ENCODE data around the gene OR8B8.

The OR8B8 gene

DNA sequence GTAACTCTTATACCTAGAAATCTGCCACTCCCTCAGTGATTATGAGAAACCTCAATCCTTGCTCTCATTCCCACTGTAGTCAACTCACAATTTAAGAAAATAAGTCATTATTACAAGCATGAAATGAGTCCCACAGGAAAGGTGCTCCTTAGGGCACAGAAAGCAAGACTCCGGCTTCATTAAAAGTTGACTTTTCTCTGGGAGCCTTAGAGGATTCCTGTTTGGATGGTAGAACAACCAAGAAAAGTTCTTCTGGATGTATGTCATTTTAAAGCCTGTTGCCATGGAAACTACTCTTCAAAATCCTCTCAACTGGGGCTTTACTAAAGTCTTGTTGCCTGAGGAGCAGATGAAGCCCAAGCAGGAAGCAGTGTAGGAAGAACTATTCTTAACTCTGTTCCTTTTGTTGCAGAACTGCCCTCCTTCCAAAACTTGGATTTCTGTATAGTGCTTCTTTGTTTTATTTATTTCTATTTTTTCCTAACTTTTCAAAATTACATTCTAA, at the start of gene OR8B8:
Gene OR8B8, minus strand, starts transcription at position 51 of the 505 bp plus-strand sequence. CDS start 4,611 bp downstream, outside the sequence.
- H3K36me3 ChIP-seq (ENCODE audit: control insufficient read depth in 1 of 2, insufficient read depth in 2 of 2, low read length in 2 of 2): no peaks in the 10 kb centered on the region
- H3K4me3 ChIP-seq (ENCODE audit: low read depth in 1 of 2, low read length in 2 of 2): no peak within 1 kb of the TSS
- no peak within 1 kb of the TSS for H3K27ac ChIP-seq (ENCODE audit: low read depth, low read length)
- no peak within 1 kb of the TSS for H3K9ac ChIP-seq (ENCODE audit: low read depth in 1 of 2, low read length in 2 of 2)
- H3K27me3 ChIP-seq (ENCODE audit: control insufficient read depth in 1 of 2, insufficient read depth in 2 of 2, low read length in 2 of 2): no peaks in the 10 kb centered on the region
- H3K9me3 ChIP-seq (ENCODE audit: control insufficient read depth in 1 of 2, low read length in 2 of 2): no peaks in the 10 kb centered on the region
- no peaks in the 10 kb centered on the region for H3K4me1 ChIP-seq (ENCODE audit: control insufficient read depth in 1 of 2, insufficient read depth in 2 of 2, low read length in 2 of 2)

DNA sequence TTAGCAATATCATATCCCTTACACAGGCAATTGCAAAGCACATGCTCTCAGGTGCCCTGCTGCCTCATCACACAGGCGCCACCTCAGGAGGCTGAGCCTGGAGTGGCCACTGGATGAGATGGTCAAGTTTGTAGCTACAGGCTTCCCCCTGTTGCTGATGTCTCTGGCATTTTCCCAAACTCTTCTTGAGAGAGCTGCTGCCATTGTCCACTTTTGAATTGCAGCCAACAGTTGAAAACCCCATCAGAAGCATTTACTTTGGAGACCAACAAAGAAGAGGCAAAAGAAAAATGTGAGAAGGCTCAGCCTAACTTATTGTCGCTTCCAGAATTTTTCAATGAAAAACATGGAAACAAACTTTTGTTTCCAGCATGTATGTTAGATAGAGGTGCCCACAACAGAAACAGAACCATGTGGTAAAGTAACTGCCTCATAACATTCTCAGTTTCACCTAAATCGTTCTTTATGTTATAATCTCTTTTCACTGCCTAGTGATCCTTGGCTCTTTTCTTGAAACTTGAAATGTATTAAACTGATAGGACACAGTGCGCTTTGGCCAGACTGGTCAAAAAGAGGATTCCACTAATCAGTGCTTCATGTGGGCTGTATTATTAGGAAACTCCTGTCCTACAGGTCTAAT, 47.6 kb upstream of the OR8B8 start:
- no peaks in the 10 kb centered on the region for H3K27me3 ChIP-seq (ENCODE audit: control insufficient read depth in 1 of 2, insufficient read depth in 2 of 2, low read length in 2 of 2)
- no peak overlapping the region for H3K4me3 ChIP-seq (ENCODE audit: low read depth in 1 of 2, low read length in 2 of 2)
- H3K4me1 ChIP-seq (ENCODE audit: control insufficient read depth in 1 of 2, insufficient read depth in 2 of 2, low read length in 2 of 2): no peaks in the 10 kb centered on the region
- H3K27ac ChIP-seq (ENCODE audit: low read depth, low read length): no peak overlapping the region
- no peak overlapping the region for H3K9ac ChIP-seq (ENCODE audit: low read depth in 1 of 2, low read length in 2 of 2)
- H3K9me3 ChIP-seq (ENCODE audit: control insufficient read depth in 1 of 2, low read length in 2 of 2): no peaks in the 10 kb centered on the region
- no peaks in the 10 kb centered on the region for H3K36me3 ChIP-seq (ENCODE audit: control insufficient read depth in 1 of 2, insufficient read depth in 2 of 2, low read length in 2 of 2)

- Histone ChIP-seq H3K4me3 (ENCODE audit: low read depth in 1 of 2, low read length in 2 of 2) (no peak overlapping the region), H3K9ac (ENCODE audit: low read depth in 1 of 2, low read length in 2 of 2) (no peak overlapping the region), H3K36me3 (ENCODE audit: control insufficient read depth in 1 of 2, insufficient read depth in 2 of 2, low read length in 2 of 2) (no peaks in the 10 kb centered on the region), H3K9me3 (ENCODE audit: control insufficient read depth in 1 of 2, low read length in 2 of 2) (no peaks in the 10 kb centered on the region), H3K27ac (ENCODE audit: low read depth, low read length) (no peak overlapping the region), H3K4me1 (ENCODE audit: control insufficient read depth in 1 of 2, insufficient read depth in 2 of 2, low read length in 2 of 2) (no peaks in the 10 kb centered on the region), H3K27me3 (ENCODE audit: control insufficient read depth in 1 of 2, insufficient read depth in 2 of 2, low read length in 2 of 2) (no peaks in the 10 kb centered on the region)
Observed at GRCh38 chr11:124483422-124483821, 37.9 kb upstream of the OR8B8 start.

- Histone ChIP-seq H3K36me3 (ENCODE audit: control insufficient read depth in 1 of 2, insufficient read depth in 2 of 2, low read length in 2 of 2) (no peaks in the 10 kb centered on the region), H3K9me3 (ENCODE audit: control insufficient read depth in 1 of 2, low read length in 2 of 2) (no peaks in the 10 kb centered on the region), H3K27ac (ENCODE audit: low read depth, low read length) (no peak overlapping the region)
Observed at GRCh38 chr11:124482362-124483147, 37.1 kb upstream of the OR8B8 start.

GRCh38 chr11:124481365-124482323, 36.1 kb upstream of the OR8B8 start:
- peak overlapping the region in 1 of 2 donors; percentile 41 for H3K4me3 ChIP-seq (ENCODE audit: low read depth in 1 of 2, low read length in 2 of 2)
- no peak overlapping the region for H3K9ac ChIP-seq (ENCODE audit: low read depth in 1 of 2, low read length in 2 of 2)
- H3K27ac ChIP-seq (ENCODE audit: low read depth, low read length): no peak overlapping the region
- H3K36me3 ChIP-seq (ENCODE audit: control insufficient read depth in 1 of 2, insufficient read depth in 2 of 2, low read length in 2 of 2): no peaks in the 10 kb centered on the region
- no peaks in the 10 kb centered on the region for H3K4me1 ChIP-seq (ENCODE audit: control insufficient read depth in 1 of 2, insufficient read depth in 2 of 2, low read length in 2 of 2)
- H3K27me3 ChIP-seq (ENCODE audit: control insufficient read depth in 1 of 2, insufficient read depth in 2 of 2, low read length in 2 of 2): no peaks in the 10 kb centered on the region
- no peaks in the 10 kb centered on the region for H3K9me3 ChIP-seq (ENCODE audit: control insufficient read depth in 1 of 2, low read length in 2 of 2)

More at GRCh38 chr11:124482362-124483147, 37.1 kb upstream of the OR8B8 start:
- no peaks in the 10 kb centered on the region for H3K27me3 ChIP-seq (ENCODE audit: control insufficient read depth in 1 of 2, insufficient read depth in 2 of 2, low read length in 2 of 2)
- H3K9ac ChIP-seq (ENCODE audit: low read depth in 1 of 2, low read length in 2 of 2): no peak overlapping the region
- H3K4me1 ChIP-seq (ENCODE audit: control insufficient read depth in 1 of 2, insufficient read depth in 2 of 2, low read length in 2 of 2): no peaks in the 10 kb centered on the region
- H3K4me3 ChIP-seq (ENCODE audit: low read depth in 1 of 2, low read length in 2 of 2): no peak overlapping the region

DNA sequence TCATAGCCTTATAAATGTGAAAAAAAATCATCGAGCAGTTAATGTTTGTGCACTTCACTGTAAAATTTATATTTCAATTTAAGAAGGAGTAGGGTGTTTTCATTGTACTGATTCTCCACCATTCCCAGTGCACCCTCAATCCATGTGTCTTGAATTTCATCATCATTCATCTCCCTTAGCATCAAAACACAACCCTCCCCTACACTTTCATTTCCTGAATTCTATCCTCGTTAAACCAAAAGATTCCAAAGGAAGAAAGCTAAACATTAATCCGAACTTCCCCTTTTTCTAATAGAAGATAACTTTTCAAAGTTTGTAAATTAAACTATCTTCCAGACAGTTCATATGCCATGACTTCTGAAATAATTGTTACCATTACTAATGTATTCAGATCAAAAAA, 34.1 kb upstream of the OR8B8 start:
- no peak overlapping the region for H3K27ac ChIP-seq (ENCODE audit: low read depth, low read length)
- no peaks in the 10 kb centered on the region for H3K27me3 ChIP-seq (ENCODE audit: control insufficient read depth in 1 of 2, insufficient read depth in 2 of 2, low read length in 2 of 2)
- no peaks in the 10 kb centered on the region for H3K9me3 ChIP-seq (ENCODE audit: control insufficient read depth in 1 of 2, low read length in 2 of 2)
- H3K9ac ChIP-seq (ENCODE audit: low read depth in 1 of 2, low read length in 2 of 2): no peak overlapping the region
- no peak overlapping the region for H3K4me3 ChIP-seq (ENCODE audit: low read depth in 1 of 2, low read length in 2 of 2)
- H3K4me1 ChIP-seq (ENCODE audit: control insufficient read depth in 1 of 2, insufficient read depth in 2 of 2, low read length in 2 of 2): no peaks in the 10 kb centered on the region
- no peaks in the 10 kb centered on the region for H3K36me3 ChIP-seq (ENCODE audit: control insufficient read depth in 1 of 2, insufficient read depth in 2 of 2, low read length in 2 of 2)

GRCh38 chr11:124475265-124475664, 29.8 kb upstream of the OR8B8 start:
- H3K4me3 ChIP-seq (ENCODE audit: low read depth in 1 of 2, low read length in 2 of 2): no peak overlapping the region
- H3K9me3 ChIP-seq (ENCODE audit: control insufficient read depth in 1 of 2, low read length in 2 of 2): no peaks in the 10 kb centered on the region
- H3K4me1 ChIP-seq (ENCODE audit: control insufficient read depth in 1 of 2, insufficient read depth in 2 of 2, low read length in 2 of 2): no peaks in the 10 kb centered on the region
- no peak overlapping the region for H3K27ac ChIP-seq (ENCODE audit: low read depth, low read length)
- no peaks in the 10 kb centered on the region for H3K36me3 ChIP-seq (ENCODE audit: control insufficient read depth in 1 of 2, insufficient read depth in 2 of 2, low read length in 2 of 2)
- no peak overlapping the region for H3K9ac ChIP-seq (ENCODE audit: low read depth in 1 of 2, low read length in 2 of 2)
- no peaks in the 10 kb centered on the region for H3K27me3 ChIP-seq (ENCODE audit: control insufficient read depth in 1 of 2, insufficient read depth in 2 of 2, low read length in 2 of 2)

GRCh38 chr11:124474779-124475178, 29.3 kb upstream of the OR8B8 start:
- H3K36me3 ChIP-seq (ENCODE audit: control insufficient read depth in 1 of 2, insufficient read depth in 2 of 2, low read length in 2 of 2): no peaks in the 10 kb centered on the region
- no peak overlapping the region for H3K9ac ChIP-seq (ENCODE audit: low read depth in 1 of 2, low read length in 2 of 2)
- no peak overlapping the region for H3K27ac ChIP-seq (ENCODE audit: low read depth, low read length)
- H3K4me3 ChIP-seq (ENCODE audit: low read depth in 1 of 2, low read length in 2 of 2): no peak overlapping the region
- H3K4me1 ChIP-seq (ENCODE audit: control insufficient read depth in 1 of 2, insufficient read depth in 2 of 2, low read length in 2 of 2): no peaks in the 10 kb centered on the region
- H3K9me3 ChIP-seq (ENCODE audit: control insufficient read depth in 1 of 2, low read length in 2 of 2): no peaks in the 10 kb centered on the region
- H3K27me3 ChIP-seq (ENCODE audit: control insufficient read depth in 1 of 2, insufficient read depth in 2 of 2, low read length in 2 of 2): no peaks in the 10 kb centered on the region

DNA sequence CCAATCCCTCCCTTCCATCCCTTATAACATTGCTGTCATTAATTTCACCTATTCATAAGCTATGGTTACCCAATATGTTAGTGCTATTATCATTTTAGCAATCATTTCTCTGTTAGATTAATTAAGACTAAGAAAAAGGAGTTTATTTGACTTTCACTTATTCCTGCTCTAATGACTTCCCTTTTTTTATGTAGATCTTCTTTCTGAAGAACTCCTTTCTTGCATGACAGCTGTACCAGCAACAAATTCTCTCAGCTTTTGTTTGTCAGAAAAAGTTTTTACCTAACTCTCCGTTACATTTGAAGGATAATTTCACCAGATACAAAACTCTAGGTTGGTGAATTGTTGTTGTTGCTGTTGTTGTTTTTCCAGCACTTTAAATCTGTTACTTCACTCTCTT, 28.6 kb upstream of the OR8B8 start:
- no peaks in the 10 kb centered on the region for H3K36me3 ChIP-seq (ENCODE audit: control insufficient read depth in 1 of 2, insufficient read depth in 2 of 2, low read length in 2 of 2)
- H3K4me1 ChIP-seq (ENCODE audit: control insufficient read depth in 1 of 2, insufficient read depth in 2 of 2, low read length in 2 of 2): no peaks in the 10 kb centered on the region
- H3K4me3 ChIP-seq (ENCODE audit: low read depth in 1 of 2, low read length in 2 of 2): no peak overlapping the region
- H3K9ac ChIP-seq (ENCODE audit: low read depth in 1 of 2, low read length in 2 of 2): no peak overlapping the region
- no peak overlapping the region for H3K27ac ChIP-seq (ENCODE audit: low read depth, low read length)
- H3K9me3 ChIP-seq (ENCODE audit: control insufficient read depth in 1 of 2, low read length in 2 of 2): no peaks in the 10 kb centered on the region
- H3K27me3 ChIP-seq (ENCODE audit: control insufficient read depth in 1 of 2, insufficient read depth in 2 of 2, low read length in 2 of 2): no peaks in the 10 kb centered on the region
